ENCODE measurements around the gene SLC17A7.
"Not testable (repeated sequence)": the region's sequence is repeated elsewhere in the genome, so short reads cannot be mapped to it uniquely, and the experiment has no call there.

The SLC17A7 gene

DNA sequence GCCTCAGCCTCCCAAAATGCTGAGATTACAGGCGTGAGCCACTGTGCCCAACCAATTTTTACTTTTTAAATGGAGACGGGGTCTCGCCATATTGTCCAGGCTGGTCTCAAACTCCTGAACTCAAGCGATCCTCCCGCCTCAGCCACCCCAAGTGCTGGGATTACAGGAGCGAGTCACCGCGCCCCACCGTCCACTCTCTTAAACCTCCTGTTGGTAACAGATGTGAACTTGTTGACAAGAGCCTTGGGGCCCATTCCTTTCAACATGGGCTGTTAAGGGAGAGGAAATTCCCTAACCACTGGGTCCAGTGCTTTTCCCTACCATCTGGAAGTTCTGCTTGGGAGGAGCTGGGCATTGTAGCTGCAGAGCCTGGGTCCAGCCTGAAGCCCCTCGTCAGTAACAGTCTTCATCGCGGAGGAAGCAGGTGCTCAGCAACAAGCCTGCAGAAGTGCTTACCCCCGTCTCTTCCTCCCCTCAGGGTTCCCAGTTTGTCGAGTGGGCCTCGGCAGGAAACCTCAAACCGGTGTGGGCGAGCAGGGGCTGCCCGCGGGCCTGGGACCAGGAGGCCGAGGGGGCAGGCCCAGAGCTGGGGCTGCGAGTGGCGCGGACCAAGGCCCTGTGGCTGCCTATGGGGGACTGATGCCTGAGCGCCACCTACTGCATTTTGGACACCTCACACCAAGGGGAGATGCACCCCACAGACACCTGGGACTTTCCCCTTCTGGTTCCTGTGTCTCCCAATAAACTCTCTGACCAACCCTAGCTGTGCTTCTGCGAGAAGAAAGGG, 28.7 kb upstream of the SLC17A7 start:
- peak; percentile 73 for DNase-seq

- peak; percentile 85 for DNase-seq
Observed at GRCh38 chr19:49468746-49469447, 27.6 kb upstream of the SLC17A7 start.

- DNase-seq: no peak
Observed at GRCh38 chr19:49468199-49468598, 26.9 kb upstream of the SLC17A7 start.

GRCh38 chr19:49465371-49465770, 24.0 kb upstream of the SLC17A7 start:
- no peak for DNase-seq

GRCh38 chr19:49463960-49464740, 22.8 kb upstream of the SLC17A7 start:
- DNase-seq: no peak

GRCh38 chr19:49462492-49462891, 21.2 kb upstream of the SLC17A7 start:
- DNase-seq: no peak

GRCh38 chr19:49461656-49462055, 20.3 kb upstream of the SLC17A7 start:
- no peak for DNase-seq

DNA sequence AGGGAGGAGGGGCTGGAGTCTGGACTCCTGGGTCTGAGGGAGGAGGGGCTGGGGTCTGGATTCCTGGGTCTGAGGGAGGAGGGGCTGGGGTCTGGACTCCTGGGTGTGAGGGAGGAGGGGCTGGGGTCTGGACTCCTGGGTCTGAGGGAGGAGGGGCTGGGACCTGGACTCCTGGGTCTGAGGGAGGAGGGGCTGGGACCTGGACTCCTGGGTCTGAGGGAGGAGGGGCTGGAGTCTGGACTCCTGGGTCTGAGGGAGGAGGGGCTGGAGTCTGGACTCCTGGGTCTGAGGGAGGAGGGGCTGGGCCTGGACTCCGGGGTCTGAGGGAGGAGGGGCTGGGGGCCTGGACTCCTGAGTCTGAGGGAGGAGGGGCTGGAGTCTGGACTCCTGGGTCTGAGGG, 19.8 kb upstream of the SLC17A7 start:
- not testable (repeated sequence) for DNase-seq

- no peak for DNase-seq
Observed at GRCh38 chr19:49459388-49459787, 18.1 kb upstream of the SLC17A7 start.

- no peak for DNase-seq
Observed at GRCh38 chr19:49458567-49458903, 17.2 kb upstream of the SLC17A7 start.

GRCh38 chr19:49456326-49456725, 15.0 kb upstream of the SLC17A7 start:
- no peak for DNase-seq

DNA sequence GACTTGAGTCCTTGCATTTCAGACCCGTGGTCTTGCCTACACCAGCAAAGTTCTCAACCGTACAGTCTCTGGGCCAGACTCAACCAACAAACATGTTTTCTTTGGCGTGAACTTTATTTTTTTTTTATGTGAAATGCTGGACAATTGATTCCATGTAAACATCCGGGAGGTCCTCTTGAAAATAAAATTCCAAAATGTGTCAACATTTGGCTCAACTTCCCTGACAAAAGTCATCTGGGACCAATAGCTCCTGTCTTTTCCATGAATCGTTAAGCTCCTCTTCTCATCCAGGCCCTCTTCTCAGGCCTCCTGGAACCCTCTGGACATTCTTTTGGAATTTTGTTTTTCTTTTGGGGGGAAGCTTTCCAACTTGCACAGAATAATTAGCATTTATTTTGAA, 14.4 kb upstream of the SLC17A7 start:
- no peak for DNase-seq

DNA sequence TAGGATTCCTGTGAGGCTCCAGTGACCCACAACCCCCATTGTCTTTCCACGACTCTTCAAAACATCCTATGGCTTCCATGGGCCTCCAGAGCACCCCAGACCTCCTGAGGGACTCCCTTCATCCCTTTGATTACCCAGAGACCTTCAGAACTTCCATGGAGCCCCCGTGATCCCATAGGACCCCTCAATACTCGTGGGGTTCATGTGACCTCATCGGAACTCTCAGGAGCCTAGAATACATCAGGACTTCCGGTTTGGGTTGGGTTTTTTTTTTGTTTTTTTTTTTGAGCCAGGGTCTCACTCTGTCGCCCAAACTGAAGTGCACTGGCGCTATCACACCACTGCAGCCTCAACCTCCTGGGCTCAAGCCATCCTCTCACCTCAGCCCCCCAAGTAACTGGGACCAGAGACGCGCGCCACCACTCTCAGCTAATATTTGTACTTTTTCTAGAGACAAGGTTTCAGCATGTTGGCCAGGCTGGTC, 12.5 kb upstream of the SLC17A7 start:
- no peak for DNase-seq

GRCh38 chr19:49453013-49453756, 11.9 kb upstream of the SLC17A7 start, which contains the start of gene ALDH16A1:
Gene ALDH16A1, plus strand, starts transcription at chr19:49453225. Its CDS starts 107 bp downstream, at chr19:49453332.
- peak; percentile 96 for DNase-seq

DNA sequence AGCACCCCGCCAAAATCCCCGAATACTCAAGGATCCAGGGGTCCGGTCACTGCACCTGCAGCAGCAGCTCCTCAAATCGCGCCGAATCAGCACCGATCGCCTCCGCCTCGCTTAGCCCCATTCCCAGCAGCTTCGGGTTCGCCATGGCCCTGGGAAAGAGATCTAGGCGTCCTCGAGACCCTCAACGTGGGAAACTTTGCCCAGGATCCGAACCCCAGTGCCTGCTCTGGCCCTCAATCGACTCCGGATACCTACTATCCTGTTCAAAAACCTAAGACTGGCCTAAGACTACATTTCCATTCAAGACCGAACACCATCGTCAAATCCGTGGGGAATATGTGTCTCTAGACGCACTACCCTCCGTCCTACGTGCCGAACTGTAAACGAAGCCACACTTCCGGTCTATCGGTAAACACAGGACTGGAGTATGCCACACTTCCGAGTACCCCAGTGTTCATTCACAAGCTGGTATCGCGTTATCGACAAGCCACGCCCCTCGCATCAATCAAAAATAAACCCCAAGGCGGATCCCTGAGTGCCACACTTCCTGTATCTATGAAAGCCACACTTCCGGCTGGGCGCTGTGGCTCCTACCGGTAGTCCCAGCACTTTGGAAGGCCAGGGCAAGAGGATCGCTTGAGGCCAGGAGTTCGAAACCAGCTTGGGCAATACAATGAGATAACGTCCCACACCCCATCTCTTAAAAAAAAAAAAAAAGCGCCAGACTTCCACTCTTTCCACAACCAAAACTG, 10.3 kb upstream of the SLC17A7 start, which contains the start of gene PIH1D1:
Gene PIH1D1, minus strand, starts transcription at position 385 of the 752 bp plus-strand sequence. Its CDS starts 240 bp downstream, at position 145.
- peak; percentile 92 for DNase-seq

DNA sequence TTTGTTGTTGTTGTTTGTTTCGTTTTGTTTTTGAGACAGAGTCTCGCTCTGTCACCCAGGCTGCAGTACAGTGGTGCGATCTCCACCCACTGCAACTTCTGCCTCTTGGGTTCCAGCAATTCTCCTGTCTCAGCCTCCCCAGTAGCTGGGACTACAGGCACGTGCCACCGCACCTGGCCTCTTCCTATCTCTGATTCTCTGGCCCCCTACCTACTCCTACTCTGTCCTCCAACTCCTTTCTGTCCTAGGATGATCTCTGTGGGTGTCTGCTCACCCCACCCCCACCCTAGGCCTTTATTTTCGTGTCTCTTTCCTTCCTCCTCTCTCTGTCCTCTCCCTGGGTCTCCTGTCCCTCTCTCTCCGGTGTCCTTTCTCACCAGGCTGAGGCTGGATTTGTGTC, 9.1 kb upstream of the SLC17A7 start:
- DNase-seq: no peak

DNA sequence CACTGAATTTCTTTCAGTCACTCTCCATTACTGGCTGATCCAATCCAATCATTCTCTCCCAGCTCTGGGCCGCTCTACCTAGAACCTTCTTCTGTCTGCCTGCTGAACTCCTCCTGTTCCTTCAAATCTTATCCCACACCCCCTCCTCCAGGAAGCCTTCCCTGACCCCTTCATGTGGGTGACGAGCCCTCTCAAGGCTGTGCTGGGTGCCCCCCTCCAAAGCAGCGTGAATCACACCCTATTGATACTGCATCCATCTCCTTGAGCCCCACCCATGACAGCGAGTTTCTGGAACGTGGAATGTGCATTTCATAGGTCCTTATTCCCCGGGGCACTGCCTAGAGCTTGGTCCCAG, 7.1 kb upstream of the SLC17A7 start:
- no peak for DNase-seq

DNA sequence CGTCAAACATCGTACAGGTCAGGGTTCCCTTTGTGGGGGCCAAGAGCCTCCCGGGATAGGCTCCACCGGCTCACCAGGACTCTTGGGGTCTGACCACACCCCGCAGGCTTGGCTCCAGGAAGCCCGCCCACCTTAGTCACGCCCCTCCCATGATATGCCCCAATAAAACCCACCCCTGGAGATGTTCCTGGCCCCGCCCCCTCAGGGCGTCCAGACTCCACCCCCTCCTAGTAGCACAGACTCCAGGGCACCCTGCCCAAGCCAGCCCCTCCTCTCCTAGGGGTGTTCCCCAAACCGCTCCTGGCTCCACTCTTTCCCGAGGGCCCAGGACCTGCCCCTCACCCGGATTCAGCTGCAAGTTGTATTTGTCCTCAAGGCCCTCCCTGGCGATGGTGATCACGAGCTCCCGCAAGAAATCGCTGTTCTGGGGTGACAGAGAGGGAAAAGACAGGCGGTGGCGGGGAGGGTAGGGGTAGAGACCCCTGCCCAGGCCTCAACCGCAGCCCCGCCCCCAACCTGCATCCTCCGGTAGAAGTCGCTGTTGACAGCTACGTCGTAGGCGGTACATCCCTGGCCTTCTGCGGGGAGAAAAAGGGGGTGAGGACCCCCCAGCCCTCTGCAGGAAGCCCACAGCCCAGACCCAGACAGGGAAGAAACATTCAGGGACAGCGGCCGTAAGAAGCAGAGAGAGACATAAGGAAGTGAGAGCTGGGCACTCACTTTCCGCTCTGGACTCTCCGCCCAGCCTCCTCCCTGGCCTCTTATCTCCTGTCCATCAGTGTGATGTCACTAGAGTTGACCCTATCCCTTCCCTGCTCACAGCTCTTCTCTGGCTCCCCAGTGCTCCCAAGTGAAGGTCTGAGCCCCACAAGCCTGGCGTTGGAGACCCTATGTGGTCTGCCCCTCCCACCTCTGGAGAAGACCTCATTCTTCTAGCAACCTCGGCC, 6.4 kb upstream of the SLC17A7 start:
- no peak for DNase-seq

- DNase-seq: no peak
Observed at GRCh38 chr19:49445997-49446396, 4.7 kb upstream of the SLC17A7 start.

DNA sequence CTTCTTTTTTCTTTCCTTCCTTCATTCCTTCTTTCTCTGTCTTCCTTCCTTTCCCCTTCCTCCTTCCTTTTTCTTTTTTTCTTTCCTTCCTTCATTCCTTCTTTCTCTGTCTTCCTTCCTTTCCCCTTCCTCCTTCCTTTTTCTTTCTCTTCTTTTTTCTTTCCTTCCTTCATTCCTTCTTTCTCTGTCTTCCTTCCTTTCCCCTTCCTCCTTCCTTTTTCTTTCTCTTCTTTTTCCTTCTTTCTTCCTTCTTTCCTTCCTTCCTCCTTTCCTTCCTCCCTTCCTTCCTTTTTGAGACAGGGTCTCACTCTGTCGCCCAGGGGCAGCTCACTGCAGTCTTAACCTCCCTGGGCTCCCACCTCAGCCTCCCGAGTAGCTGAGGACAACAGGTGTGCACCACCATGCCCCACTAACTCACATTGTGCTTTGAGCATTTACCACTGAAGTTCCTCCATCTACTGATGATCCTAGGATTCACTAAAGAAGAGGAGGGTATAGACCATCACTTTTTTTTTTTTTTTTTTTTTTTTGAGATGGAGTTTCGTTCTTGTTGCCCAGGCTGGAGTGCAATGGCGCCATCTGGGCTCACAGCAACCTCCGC, 2.9 kb upstream of the SLC17A7 start:
- DNase-seq: not testable (repeated sequence)

Data from effector CD4-positive, alpha-beta T cell (primary cell).